ENCODE data around the gene TDRKH. TPM values are rescaled to one million over a fixed set of nuclear protein-coding genes. Genes with fewer than 3 reads are reported as not detected.

The TDRKH gene
- total RNA-seq, 4 donors from 2014 or later, result 1.2 to 4.1 (median 3.1) TPM

DNA sequence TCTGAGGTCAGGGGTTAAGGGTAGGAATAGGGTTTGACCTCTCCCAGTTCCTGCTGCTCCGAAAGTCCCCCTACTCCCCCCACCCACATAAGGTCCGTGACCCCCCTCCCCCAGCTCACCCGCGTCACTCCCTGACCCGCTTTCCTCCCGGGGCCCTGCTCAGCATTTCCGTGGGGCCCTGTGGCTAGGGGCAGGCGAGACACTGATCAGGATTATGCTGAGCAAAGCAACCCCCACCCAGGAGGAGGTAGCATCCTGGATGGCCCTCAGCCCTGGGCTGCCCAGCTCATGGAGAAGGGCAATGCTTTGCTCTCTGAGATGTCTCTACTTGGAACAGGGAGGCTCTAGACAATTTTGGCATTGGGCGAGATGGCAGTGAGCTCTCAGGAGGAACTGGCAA is 37.6 kb upstream of the TDRKH start:
- peaks cover 52% of the 10 kb centered on the region for H3K4me1 ChIP-seq
- peaks cover 3% of the 10 kb centered on the region for H3K36me3 ChIP-seq
- H3K4me3 ChIP-seq, result no peak overlapping the region
- H3K9me3 ChIP-seq, result no peaks in the 10 kb centered on the region
- H3K27ac ChIP-seq, result no peak overlapping the region
- H3K27me3 ChIP-seq, result no peaks in the 10 kb centered on the region
- 93% methylated on average over 6 of the region's 9 CpGs for WGBS
- no peak for DNase-seq (ENCODE audit: low spot score in 2 of 2)
- TF ChIP-seq POLR2A (IDR thresholded peaks at IDR 0.05), result no peak
- TF ChIP-seq, protein P1, sequence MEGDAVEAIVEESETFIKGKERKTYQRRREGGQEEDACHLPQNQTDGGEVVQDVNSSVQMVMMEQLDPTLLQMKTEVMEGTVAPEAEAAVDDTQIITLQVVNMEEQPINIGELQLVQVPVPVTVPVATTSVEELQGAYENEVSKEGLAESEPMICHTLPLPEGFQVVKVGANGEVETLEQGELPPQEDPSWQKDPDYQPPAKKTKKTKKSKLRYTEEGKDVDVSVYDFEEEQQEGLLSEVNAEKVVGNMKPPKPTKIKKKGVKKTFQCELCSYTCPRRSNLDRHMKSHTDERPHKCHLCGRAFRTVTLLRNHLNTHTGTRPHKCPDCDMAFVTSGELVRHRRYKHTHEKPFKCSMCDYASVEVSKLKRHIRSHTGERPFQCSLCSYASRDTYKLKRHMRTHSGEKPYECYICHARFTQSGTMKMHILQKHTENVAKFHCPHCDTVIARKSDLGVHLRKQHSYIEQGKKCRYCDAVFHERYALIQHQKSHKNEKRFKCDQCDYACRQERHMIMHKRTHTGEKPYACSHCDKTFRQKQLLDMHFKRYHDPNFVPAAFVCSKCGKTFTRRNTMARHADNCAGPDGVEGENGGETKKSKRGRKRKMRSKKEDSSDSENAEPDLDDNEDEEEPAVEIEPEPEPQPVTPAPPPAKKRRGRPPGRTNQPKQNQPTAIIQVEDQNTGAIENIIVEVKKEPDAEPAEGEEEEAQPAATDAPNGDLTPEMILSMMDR (IDR thresholded peaks at IDR 0.05), result no peak
- TF ChIP-seq POLR2AphosphoS5 (IDR thresholded peaks at IDR 0.05), result no peak
- TF ChIP-seq EP300 (IDR thresholded peaks at IDR 0.05), result no peak

DNA sequence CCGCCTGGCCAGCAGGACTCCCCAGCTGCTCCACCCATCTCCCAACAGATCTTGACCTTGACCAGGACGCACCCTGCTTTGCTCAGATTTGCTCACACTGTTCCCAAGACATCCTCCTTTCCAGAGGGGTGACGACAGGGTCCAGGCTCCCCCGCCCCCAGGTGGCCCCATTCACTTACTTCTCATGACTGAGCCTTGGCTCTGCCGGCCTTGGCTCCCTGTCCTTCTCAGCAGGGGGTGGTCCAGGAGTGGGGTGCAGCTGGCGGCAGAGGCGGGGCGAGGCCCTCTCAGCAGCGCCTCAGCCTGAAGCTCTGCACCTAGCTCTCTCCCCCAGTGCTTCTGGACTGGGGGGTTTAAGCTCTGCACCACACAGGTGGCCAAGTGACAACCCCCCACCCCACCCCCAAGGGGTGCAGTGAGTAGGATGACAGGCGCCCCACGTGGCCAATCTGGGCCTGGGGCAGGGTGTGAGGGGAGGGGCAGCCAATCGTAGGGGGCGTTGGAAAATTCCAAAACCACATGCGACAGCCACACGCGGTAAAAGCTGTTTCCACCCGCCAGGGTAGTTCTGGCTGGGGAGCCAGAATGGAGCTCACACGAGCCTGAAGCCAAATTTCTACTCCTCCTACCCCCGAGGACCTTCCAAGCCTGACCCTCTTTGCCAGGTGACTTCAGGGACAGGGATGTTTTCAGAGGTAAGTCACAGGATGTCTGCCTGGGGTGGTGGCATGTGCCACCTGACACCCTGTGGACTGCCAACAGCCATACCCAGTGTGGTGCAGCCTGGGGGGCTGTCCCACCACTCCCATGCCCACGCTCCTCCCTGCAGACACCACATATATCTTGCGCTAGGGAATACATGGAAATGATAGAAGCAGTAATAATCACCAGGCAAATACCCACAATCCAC is 35.7 kb upstream of the TDRKH start:
- Histone ChIP-seq H3K36me3 (peaks cover 3% of the 10 kb centered on the region), H3K9me3 (no peaks in the 10 kb centered on the region), H3K27me3 (no peaks in the 10 kb centered on the region), H3K4me3 (no peak overlapping the region), H3K4me1 (peaks cover 33% of the 10 kb centered on the region), H3K27ac (no peak overlapping the region)
- WGBS, result 55% methylated on average over 14 of the region's 21 CpGs
- TF ChIP-seq POLR2A (IDR thresholded peaks at IDR 0.05) (no peak), EP300 (IDR thresholded peaks at IDR 0.05) (no peak), POLR2AphosphoS5 (IDR thresholded peaks at IDR 0.05) (no peak)
- TF ChIP-seq, protein P1 (IDR thresholded peaks at IDR 0.05), result no peak
- no peak for DNase-seq (ENCODE audit: low spot score in 2 of 2)

DNA sequence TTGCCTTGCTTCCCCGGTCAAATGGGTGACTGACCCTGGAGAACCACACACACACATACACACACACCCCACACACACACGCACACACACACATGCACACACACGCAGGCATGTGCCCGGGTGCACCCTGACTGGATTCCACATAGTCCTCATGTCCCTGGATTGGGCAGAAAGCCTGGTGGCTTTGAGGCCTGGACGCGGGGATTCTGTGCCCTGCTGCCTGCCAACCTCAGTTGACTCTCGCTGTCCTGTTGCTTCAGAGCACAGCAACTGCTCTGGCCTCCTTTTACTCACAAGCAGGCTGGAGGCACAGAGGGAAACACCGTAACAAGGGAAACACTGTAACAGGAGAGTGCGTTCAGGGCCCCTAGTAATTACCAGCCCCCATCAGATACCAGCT is 34.9 kb upstream of the TDRKH start:
- 75% methylated on average over 7 of the region's 9 CpGs for WGBS
- Histone ChIP-seq H3K36me3 (peaks cover 3% of the 10 kb centered on the region), H3K4me1 (peaks cover 30% of the 10 kb centered on the region), H3K4me3 (no peak overlapping the region), H3K9me3 (no peaks in the 10 kb centered on the region), H3K27me3 (no peaks in the 10 kb centered on the region), H3K27ac (no peak overlapping the region)
- no peak for DNase-seq (ENCODE audit: low spot score in 2 of 2)
- TF ChIP-seq, protein P1 (IDR thresholded peaks at IDR 0.05), result no peak
- TF ChIP-seq EP300 (IDR thresholded peaks at IDR 0.05) (no peak), POLR2A (IDR thresholded peaks at IDR 0.05) (no peak), POLR2AphosphoS5 (IDR thresholded peaks at IDR 0.05) (no peak)

DNA sequence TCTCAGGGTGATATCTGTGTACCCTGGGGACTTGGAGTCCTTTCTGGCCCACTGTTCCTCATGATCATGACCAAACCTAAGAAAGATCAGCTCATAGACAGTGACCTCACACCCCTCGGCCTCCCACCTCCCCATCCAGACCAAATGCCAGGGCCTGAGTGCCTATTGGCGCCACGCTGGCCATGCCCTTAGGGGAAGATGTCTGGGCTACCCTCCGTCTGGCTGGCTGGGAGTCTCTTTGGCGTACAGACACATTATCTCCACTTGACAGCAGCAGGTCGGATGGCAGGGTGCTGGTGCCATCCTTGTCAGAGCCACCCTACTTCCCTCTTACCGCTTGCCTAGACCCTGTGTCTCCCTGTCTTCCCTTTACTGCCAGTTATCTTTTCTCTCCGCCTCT is 32.9 kb upstream of the TDRKH start:
- Histone ChIP-seq H3K27ac (no peak overlapping the region), H3K4me1 (peaks cover 14% of the 10 kb centered on the region), H3K4me3 (no peak overlapping the region), H3K36me3 (peaks cover 3% of the 10 kb centered on the region), H3K27me3 (no peaks in the 10 kb centered on the region), H3K9me3 (no peaks in the 10 kb centered on the region)
- DNase-seq (ENCODE audit: low spot score in 2 of 2), result no peak
- TF ChIP-seq POLR2A (IDR thresholded peaks at IDR 0.05) (no peak), POLR2AphosphoS5 (IDR thresholded peaks at IDR 0.05) (no peak), EP300 (IDR thresholded peaks at IDR 0.05) (no peak)
- TF ChIP-seq, protein P1 (IDR thresholded peaks at IDR 0.05), result no peak
- 78% methylated on average over 7 of the region's 8 CpGs for WGBS

DNA sequence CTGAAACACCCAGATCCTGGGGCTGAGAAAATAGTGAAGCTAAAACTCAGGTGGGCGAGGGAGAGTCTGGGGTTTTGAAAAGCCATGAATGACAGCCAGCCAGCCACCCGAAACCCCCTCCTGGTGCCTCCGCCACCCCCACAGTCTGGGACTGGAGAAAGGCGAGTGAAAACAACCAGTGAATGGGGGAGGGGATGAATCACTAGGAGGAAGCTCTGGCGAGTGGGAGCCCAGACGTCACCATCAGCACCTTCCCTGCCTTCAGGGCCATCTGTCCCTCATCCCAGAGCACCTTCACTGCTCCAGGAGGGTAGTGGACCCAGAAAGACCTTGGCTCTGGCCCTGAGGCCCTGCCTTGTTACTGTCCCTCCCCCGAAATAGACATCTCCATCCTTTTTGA is 32.1 kb upstream of the TDRKH start:
- Histone ChIP-seq H3K36me3 (peaks cover 3% of the 10 kb centered on the region), H3K27ac (no peak overlapping the region), H3K4me3 (no peak overlapping the region), H3K4me1 (peaks cover 11% of the 10 kb centered on the region), H3K27me3 (no peaks in the 10 kb centered on the region), H3K9me3 (no peaks in the 10 kb centered on the region)
- TF ChIP-seq, protein P1 (IDR thresholded peaks at IDR 0.05), result no peak
- TF ChIP-seq POLR2A (IDR thresholded peaks at IDR 0.05), result no peak
- TF ChIP-seq EP300 (IDR thresholded peaks at IDR 0.05), result no peak
- TF ChIP-seq POLR2AphosphoS5 (IDR thresholded peaks at IDR 0.05), result no peak
- 57% methylated on average over 7 of the region's 7 CpGs for WGBS
- DNase-seq (ENCODE audit: low spot score in 2 of 2), result no peak
